CD4-positive, alpha-beta T cell (primary cell): ENCODE measurements around the gene HLA-B. TPM values are rescaled to one million over a fixed set of nuclear protein-coding genes. Genes with fewer than 3 reads are reported as not detected.

ENCODE experiments used
- ATAC-seq: fragments of 200-7000 bp; cut with Tn5 transposase; one replicate; pipeline ENCODE4 v1.10.0; 2022; ENCODE audit warnings: mild to moderate bottlenecking; ENCODE audit not compliant: poor library complexity
- CTCF ChIA-PET: fragments of 350-600 bp; sonication (Branson Sonifier 250); formaldehyde crosslinking; loops from one replicate; lab custom pipeline; 2021; ENCODE audit warnings: antibody characterized with exemption, inconsistent platforms; lab: Charles Lee
- POLR2A ChIA-PET: fragments of 350-600 bp; sonication (Branson Sonifier 250); formaldehyde crosslinking; loops from one replicate; lab custom pipeline; 2021; ENCODE audit warnings: antibody characterized with exemption, inconsistent platforms; lab: Charles Lee
- DNase-seq, 14 experiments: peaks; one replicate each; pipeline ENCODE4 v3.0.0-alpha.2; 2013 to 2020; ENCODE audit warnings: mixed read lengths in 2 of 14
- H3K27ac ChIP-seq, 2 donors: one replicate each; pipeline versions ENCODE4 v1.5.1 to v1.7.0; 2013; ENCODE audit warnings: low read length in 2 of 2, low read depth in 1 of 2, mild to moderate bottlenecking in 1 of 2
- H3K27me3 ChIP-seq, 2 experiments: 1 replicate in 1 of 2; 2 replicates in 1 of 2; pipeline versions ENCODE4 v1.6.1 to v1.7.0; 2013; ENCODE audit warnings: low read length in 2 of 2, control low read depth in 1 of 2, mild to moderate bottlenecking in 1 of 2, moderate library complexity in 1 of 2; ENCODE audit not compliant: insufficient read depth in 2 of 2, control insufficient read depth in 1 of 2
- H3K36me3 ChIP-seq: one replicate; pipeline ENCODE4 v1.6.1; 2013; ENCODE audit warnings: low read length, control low read depth; ENCODE audit not compliant: insufficient read depth
- H3K4me1 ChIP-seq: one replicate; pipeline ENCODE4 v1.6.1; 2013; ENCODE audit warnings: low read length, control low read depth; ENCODE audit not compliant: insufficient read depth
- H3K4me3 ChIP-seq: one replicate; pipeline ENCODE4 v1.5.1; 2013; ENCODE audit warnings: mild to moderate bottlenecking, low read length, moderate library complexity
- H3K9me3 ChIP-seq, 2 experiments: 1 replicate in 1 of 2; 2 replicates in 1 of 2; pipeline versions ENCODE4 v1.6.1 to v1.7.0; 2013; ENCODE audit warnings: low read length in 2 of 2, mild to moderate bottlenecking in 2 of 2, control low read depth in 1 of 2, moderate library complexity in 1 of 2; ENCODE audit not compliant: control insufficient read depth in 1 of 2, insufficient read depth in 1 of 2
- H3K27ac Mint-ChIP-seq: one replicate; pipeline ENCODE4 v1.8.0; 2020; ENCODE audit warnings: mixed read lengths
- H3K27me3 Mint-ChIP-seq: one replicate; pipeline ENCODE4 v1.8.0; 2021; ENCODE audit warnings: mixed read lengths
- H3K36me3 Mint-ChIP-seq: one replicate; pipeline ENCODE4 v1.8.0; 2021; ENCODE audit warnings: low read depth, mixed read lengths
- H3K4me1 Mint-ChIP-seq: one replicate; pipeline ENCODE4 v1.8.0; 2021; ENCODE audit warnings: low read depth, mixed read lengths
- H3K4me3 Mint-ChIP-seq: one replicate; pipeline ENCODE4 v1.8.0; 2020; ENCODE audit warnings: mild to moderate bottlenecking, mixed read lengths
- H3K9me3 Mint-ChIP-seq: one replicate; pipeline ENCODE4 v1.8.0; 2020; ENCODE audit warnings: mixed read lengths
- intact Hi-C, 2 experiments: fragments of 100-400 bp; cut with DNase I in 1 of 2; cut with micrococcal nuclease in 1 of 2; formaldehyde crosslinking; loops; one replicate each; pipeline versions ENCODE4 v1.15.1 to v1.9.0; 2023 to 2025; cut with DNase I, micrococcal nuclease
- total RNA-seq, 174 experiments: library from RNA in 2 of 174; stranded (reverse) in 2 of 174; gene quantifications; one replicate each; pipeline ENCODE4 v1.2.3 and lab custom pipeline; 2021 to 2026
- TF ChIP-seq, protein P1 (sequence below): fragments of 200-600 bp; IDR thresholded peaks from one replicate; pipeline ENCODE4 v1.8.0; 2022; ENCODE audit warnings: antibody characterized with exemption, mild to moderate bottlenecking

The HLA-B gene
- total RNA-seq, 2 experiments from 2014 or later = 6,758 to 7,013 TPM

- ChIA-PET POLR2A (no interaction called here), CTCF (interaction anchor here (1.4 kb wide), 1 partner anchor 12 kb away, joined by 6 read pairs; no protein-coding TSS in a partner anchor)
- Mint-ChIP-seq H3K9me3 (no peaks in the 10 kb centered on the region), H3K4me1 (no peaks in the 10 kb centered on the region), H3K36me3 (no peaks in the 10 kb centered on the region), H3K27ac (no peak overlapping the region), H3K4me3 (no peak overlapping the region), H3K27me3 (peaks cover 16% of the 10 kb centered on the region)
- DNase-seq = no peak
- H3K4me1 ChIP-seq = no peaks in the 10 kb centered on the region
- no peaks in the 10 kb centered on the region for H3K9me3 ChIP-seq
- no peak overlapping the region for H3K4me3 ChIP-seq
- TF ChIP-seq, protein P1, sequence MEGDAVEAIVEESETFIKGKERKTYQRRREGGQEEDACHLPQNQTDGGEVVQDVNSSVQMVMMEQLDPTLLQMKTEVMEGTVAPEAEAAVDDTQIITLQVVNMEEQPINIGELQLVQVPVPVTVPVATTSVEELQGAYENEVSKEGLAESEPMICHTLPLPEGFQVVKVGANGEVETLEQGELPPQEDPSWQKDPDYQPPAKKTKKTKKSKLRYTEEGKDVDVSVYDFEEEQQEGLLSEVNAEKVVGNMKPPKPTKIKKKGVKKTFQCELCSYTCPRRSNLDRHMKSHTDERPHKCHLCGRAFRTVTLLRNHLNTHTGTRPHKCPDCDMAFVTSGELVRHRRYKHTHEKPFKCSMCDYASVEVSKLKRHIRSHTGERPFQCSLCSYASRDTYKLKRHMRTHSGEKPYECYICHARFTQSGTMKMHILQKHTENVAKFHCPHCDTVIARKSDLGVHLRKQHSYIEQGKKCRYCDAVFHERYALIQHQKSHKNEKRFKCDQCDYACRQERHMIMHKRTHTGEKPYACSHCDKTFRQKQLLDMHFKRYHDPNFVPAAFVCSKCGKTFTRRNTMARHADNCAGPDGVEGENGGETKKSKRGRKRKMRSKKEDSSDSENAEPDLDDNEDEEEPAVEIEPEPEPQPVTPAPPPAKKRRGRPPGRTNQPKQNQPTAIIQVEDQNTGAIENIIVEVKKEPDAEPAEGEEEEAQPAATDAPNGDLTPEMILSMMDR = no peak
- no peak for ATAC-seq
- no peaks in the 10 kb centered on the region for H3K36me3 ChIP-seq
- H3K27ac ChIP-seq = no peak overlapping the region
- peaks cover 4 to 11% of the 10 kb centered on the region in 2 experiments for H3K27me3 ChIP-seq
- intact Hi-C loops = no loop called here
Measured at GRCh38 chr6:31378721-31379103, 21.7 kb upstream of the HLA-B start.

DNA sequence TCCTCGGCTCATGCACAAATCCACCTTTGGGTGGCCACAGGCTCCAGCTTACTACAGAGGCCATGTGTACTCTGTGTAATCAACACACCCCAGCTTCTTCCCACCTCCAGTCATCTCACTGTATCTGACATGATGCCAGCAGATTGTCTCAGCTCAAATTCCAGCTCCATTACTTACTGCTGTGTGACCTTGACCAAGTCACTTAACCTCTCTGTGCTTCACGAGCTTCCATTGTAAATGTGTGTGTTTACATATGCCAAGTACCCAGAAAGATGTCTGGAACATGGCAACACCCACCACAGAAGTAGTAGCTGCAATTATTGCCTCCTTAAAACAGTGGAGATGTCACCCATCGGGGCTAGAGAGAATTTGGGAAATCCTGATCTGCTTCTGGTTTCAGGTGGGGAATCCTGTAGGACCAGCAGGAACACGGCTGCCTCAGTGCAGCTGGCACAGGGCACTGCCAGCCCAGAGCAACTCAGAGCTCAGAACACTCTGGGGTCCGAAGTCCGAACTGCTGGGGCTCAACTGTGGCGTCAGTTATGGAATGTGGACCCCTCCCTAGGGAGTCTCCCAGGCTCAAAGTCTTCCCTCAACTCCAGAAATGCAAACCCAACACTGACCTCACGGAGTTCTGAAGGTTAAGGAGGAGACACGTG lies 21.2 kb upstream of the HLA-B start:
- H3K4me3 ChIP-seq = no peak overlapping the region
- H3K9me3 Mint-ChIP-seq = no peaks in the 10 kb centered on the region
- H3K4me1 Mint-ChIP-seq = no peaks in the 10 kb centered on the region
- peaks cover 16% of the 10 kb centered on the region for H3K27me3 Mint-ChIP-seq
- no peaks in the 10 kb centered on the region for H3K4me1 ChIP-seq
- POLR2A ChIA-PET = no interaction called here
- H3K36me3 ChIP-seq = no peaks in the 10 kb centered on the region
- DNase-seq (no peak), ATAC-seq (no peak)
- no peak overlapping the region for H3K27ac Mint-ChIP-seq
- peaks cover 4 to 11% of the 10 kb centered on the region in 2 experiments for H3K27me3 ChIP-seq
- no peak overlapping the region for H3K27ac ChIP-seq
- TF ChIP-seq, protein P1 = no peak
- CTCF ChIA-PET = interaction anchor here (1.4 kb wide), 1 partner anchor 11 kb away, joined by 6 read pairs; no protein-coding TSS in a partner anchor
- intact Hi-C loops = no loop called here
- no peak overlapping the region for H3K4me3 Mint-ChIP-seq
- H3K36me3 Mint-ChIP-seq = no peaks in the 10 kb centered on the region
- no peaks in the 10 kb centered on the region for H3K9me3 ChIP-seq

DNA sequence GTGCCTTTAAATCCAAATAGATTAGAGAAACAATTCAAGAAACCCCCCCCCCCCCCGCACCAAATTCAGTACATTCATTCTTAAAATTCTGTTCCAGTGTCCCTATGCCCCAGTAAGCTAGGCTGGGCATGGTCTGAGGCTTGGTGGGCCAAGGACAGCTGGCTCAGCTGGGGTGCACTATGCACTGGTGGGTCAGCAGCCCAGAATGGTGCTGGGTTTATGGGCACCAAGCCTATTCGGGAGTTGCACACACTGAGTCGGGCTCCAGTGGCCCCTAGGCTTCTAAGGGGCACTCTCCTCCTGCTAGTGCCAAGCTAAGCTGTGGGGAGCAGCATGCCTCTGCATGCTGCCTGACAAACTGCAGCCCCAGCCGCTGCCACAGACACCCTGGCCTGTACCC lies 20.1 kb upstream of the HLA-B start:
- no peaks in the 10 kb centered on the region for H3K4me1 ChIP-seq
- no peak overlapping the region for H3K27ac ChIP-seq
- Mint-ChIP-seq H3K36me3 (no peaks in the 10 kb centered on the region), H3K4me1 (no peaks in the 10 kb centered on the region), H3K4me3 (no peak overlapping the region), H3K27me3 (peaks cover 16% of the 10 kb centered on the region), H3K9me3 (no peaks in the 10 kb centered on the region), H3K27ac (no peak overlapping the region)
- DNase-seq = no peak
- TF ChIP-seq, protein P1 = no peak
- intact Hi-C loops = no loop called here
- ChIA-PET CTCF (interaction anchor here (1.0 kb wide), 1 partner anchor 240 kb away, joined by 4 read pairs; no protein-coding TSS in a partner anchor), POLR2A (interaction anchor here (0.6 kb wide), 1 partner anchor 252 kb away, joined by 3 read pairs; no protein-coding TSS in a partner anchor)
- no peaks in the 10 kb centered on the region for H3K36me3 ChIP-seq
- H3K27me3 ChIP-seq = peaks cover 4 to 11% of the 10 kb centered on the region in 2 experiments
- no peak overlapping the region for H3K4me3 ChIP-seq
- H3K9me3 ChIP-seq = no peaks in the 10 kb centered on the region
- no peak for ATAC-seq
